Tibial nerve (tissue), 4 donors: ENCODE measurements around the gene RAI14.

Experiments
- CTCF ChIP-seq, 5 experiments: fragments of 200-600 bp in 3 of 5; fragments of 450-650 bp in 2 of 5; sonication (generic) in 3 of 5; IDR thresholded peaks; one replicate each; pipeline ENCODE4 v1.5.1; 2016 to 2019; ENCODE audit warnings: antibody characterized with exemption in 5 of 5, mild to moderate bottlenecking in 3 of 5, moderate library complexity in 2 of 5
- EP300 ChIP-seq, 2 donors: sonication (generic); formaldehyde crosslinking; IDR thresholded peaks; one replicate each; pipeline ENCODE4 v1.6.1; 2017; ENCODE audit warnings: antibody characterized with exemption in 2 of 2, mild to moderate bottlenecking in 1 of 2
- POLR2A ChIP-seq, 2 donors: fragments of 450-650 bp; IDR thresholded peaks; one replicate each; pipeline ENCODE4 v1.6.1; 2017; ENCODE audit warnings: antibody characterized with exemption in 2 of 2, mild to moderate bottlenecking in 2 of 2, moderate library complexity in 2 of 2

- TF ChIP-seq CTCF (IDR thresholded peaks at IDR 0.05) (no peak), POLR2A (IDR thresholded peaks at IDR 0.05) (no peak), EP300 (IDR thresholded peaks at IDR 0.05) (no peak)
Measured at GRCh38 chr5:34659168-34659567, 3.0 kb downstream of the RAI14 start.
